ENCODE measurements around the gene GNL2. TPM values are rescaled to one million over a fixed set of nuclear protein-coding genes. Genes with fewer than 3 reads are reported as not detected.

The GNL2 gene
- total RNA-seq, 1 experiment from 2014 or later, result 106 TPM

DNA sequence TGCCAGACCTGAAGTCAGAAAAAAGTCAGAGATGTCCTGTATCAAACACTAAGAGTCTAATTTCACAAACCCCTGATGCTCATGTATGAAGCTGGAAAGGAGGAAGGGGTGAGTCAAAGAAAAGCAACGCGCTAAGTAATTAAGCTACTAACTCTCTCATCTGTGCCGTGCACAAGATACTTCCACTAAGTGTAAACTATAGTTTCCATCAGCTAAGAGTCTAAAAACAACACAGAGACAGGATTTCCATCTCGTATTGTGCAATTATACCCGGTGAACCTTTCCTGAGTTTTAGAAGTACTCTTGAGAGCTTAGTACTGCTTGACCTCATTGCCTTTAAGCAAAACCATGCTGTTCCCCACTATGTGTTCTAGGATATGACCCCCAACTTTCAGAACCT, 20.0 kb downstream of the GNL2 start:
- no peak overlapping the region for H2BK20ac ChIP-seq (ENCODE audit: low read depth, low read length, poor library complexity, severe bottlenecking)
- no peak overlapping the region for H3K4me2 ChIP-seq (ENCODE audit: insufficient read depth, insufficient read length, low read length)
- H3K4me3 Mint-ChIP-seq, result no peak overlapping the region
- no peak overlapping the region for H3K14ac ChIP-seq (ENCODE audit: insufficient read depth, low read length)
- H3T11ph ChIP-seq (ENCODE audit: low read length), result no peak overlapping the region
- no peaks in the 10 kb centered on the region for H4K20me1 ChIP-seq (ENCODE audit: control insufficient read depth, insufficient read depth, insufficient read length)
- H4K5ac ChIP-seq (ENCODE audit: insufficient read length, low read depth, low read length), result no peak overlapping the region
- H3K79me1 ChIP-seq (ENCODE audit: insufficient read depth, low read depth, low read length, poor library complexity, severe bottlenecking), result no peaks in the 10 kb centered on the region
- H2BK5ac ChIP-seq (ENCODE audit: insufficient read length, low read length), result no peak overlapping the region
- H3K4me1 Mint-ChIP-seq, result no peaks in the 10 kb centered on the region
- H3K56ac ChIP-seq (ENCODE audit: insufficient read length, low read depth, low read length), result no peak overlapping the region
- no peaks in the 10 kb centered on the region for H3K27me3 ChIP-seq (ENCODE audit: insufficient read depth, low read length)
- DNase-seq, result no peak
- no peak overlapping the region for H3K4ac ChIP-seq (ENCODE audit: low read depth, low read length)
- no peaks in the 10 kb centered on the region for H3K27me3 Mint-ChIP-seq (ENCODE audit: low read depth)
- H4K8ac ChIP-seq (replicated peaks; ENCODE audit: insufficient read length, low read depth, low read length), result no peak overlapping the region
- H3K9me3 Mint-ChIP-seq, result no peaks in the 10 kb centered on the region
- no peaks in the 10 kb centered on the region for H3K79me2 ChIP-seq (ENCODE audit: insufficient read depth, low read length)
- TF ChIP-seq, protein P1, sequence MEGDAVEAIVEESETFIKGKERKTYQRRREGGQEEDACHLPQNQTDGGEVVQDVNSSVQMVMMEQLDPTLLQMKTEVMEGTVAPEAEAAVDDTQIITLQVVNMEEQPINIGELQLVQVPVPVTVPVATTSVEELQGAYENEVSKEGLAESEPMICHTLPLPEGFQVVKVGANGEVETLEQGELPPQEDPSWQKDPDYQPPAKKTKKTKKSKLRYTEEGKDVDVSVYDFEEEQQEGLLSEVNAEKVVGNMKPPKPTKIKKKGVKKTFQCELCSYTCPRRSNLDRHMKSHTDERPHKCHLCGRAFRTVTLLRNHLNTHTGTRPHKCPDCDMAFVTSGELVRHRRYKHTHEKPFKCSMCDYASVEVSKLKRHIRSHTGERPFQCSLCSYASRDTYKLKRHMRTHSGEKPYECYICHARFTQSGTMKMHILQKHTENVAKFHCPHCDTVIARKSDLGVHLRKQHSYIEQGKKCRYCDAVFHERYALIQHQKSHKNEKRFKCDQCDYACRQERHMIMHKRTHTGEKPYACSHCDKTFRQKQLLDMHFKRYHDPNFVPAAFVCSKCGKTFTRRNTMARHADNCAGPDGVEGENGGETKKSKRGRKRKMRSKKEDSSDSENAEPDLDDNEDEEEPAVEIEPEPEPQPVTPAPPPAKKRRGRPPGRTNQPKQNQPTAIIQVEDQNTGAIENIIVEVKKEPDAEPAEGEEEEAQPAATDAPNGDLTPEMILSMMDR (conservative IDR thresholded peaks at IDR 0.05), result no peak
- no CpG with 5 or more reads among the region's 5 CpGs for WGBS (ENCODE audit: extremely low coverage, insufficient read length, low lambda C conversion rate)
- no peak overlapping the region for H3K9ac ChIP-seq (ENCODE audit: extremely low read depth, insufficient read length, low read length)
- no peaks in the 10 kb centered on the region for H3K23me2 ChIP-seq (ENCODE audit: insufficient read length, low read depth, low read length, poor library complexity, severe bottlenecking)
- no peaks in the 10 kb centered on the region for H3K4me1 ChIP-seq (ENCODE audit: insufficient read depth, low read length)
- peaks cover 54 to 95% (median 87%) of the 10 kb centered on the region in 3 experiments; a peak in 6 of 7 replicates for H3K36me3 Mint-ChIP-seq (ENCODE audit: insufficient read depth in 1 of 3, low read depth in 3 of 3)
- no peak overlapping the region for H3K27ac Mint-ChIP-seq
- H3K27ac ChIP-seq (ENCODE audit: insufficient read length, low read depth, low read length), result no peak overlapping the region
- no peak overlapping the region for H2AFZ ChIP-seq (ENCODE audit: low read length)
- H2BK15ac ChIP-seq (ENCODE audit: low read depth, low read length), result no peak overlapping the region
- no peak overlapping the region for H2BK120ac ChIP-seq (ENCODE audit: low read depth, low read length, poor library complexity, severe bottlenecking)
- no peak overlapping the region for H2BK12ac ChIP-seq (ENCODE audit: insufficient read length, low read depth, low read length)
- no peaks in the 10 kb centered on the region for H3K9me3 ChIP-seq (ENCODE audit: control insufficient read depth, low read depth, low read length)
- H3K23ac ChIP-seq (ENCODE audit: insufficient read length, low read depth, low read length), result no peak overlapping the region
- no peak overlapping the region for H2AK5ac ChIP-seq (ENCODE audit: insufficient read length, low read length)
- H4K91ac ChIP-seq (ENCODE audit: insufficient read length, low read depth, low read length), result no peak overlapping the region
- no peak overlapping the region for H3K18ac ChIP-seq (ENCODE audit: insufficient read length, low read depth, low read length)

All from H9 (cell line).